ENCODE results near the gene TNNT3.

Gene TNNT3

GRCh38 chr11:1880746-1881441 lies 38.6 kb upstream of the TNNT3 start:
- Histone ChIP-seq H3K36me3 (peaks cover 0 to 13% (median 8%) of the 10 kb centered on the region in 3 donors), H3K27ac (peak overlapping the region; percentile 67 to 79), H3K4me3 (no peak overlapping the region), H3K9me3 (no peaks in the 10 kb centered on the region), H3K27me3 (peaks cover 0 to 2% of the 10 kb centered on the region in 2 donors), H3K4me1 (peaks cover 0 to 49% (median 29%) of the 10 kb centered on the region in 4 donors)
- TF ChIP-seq, protein P1, sequence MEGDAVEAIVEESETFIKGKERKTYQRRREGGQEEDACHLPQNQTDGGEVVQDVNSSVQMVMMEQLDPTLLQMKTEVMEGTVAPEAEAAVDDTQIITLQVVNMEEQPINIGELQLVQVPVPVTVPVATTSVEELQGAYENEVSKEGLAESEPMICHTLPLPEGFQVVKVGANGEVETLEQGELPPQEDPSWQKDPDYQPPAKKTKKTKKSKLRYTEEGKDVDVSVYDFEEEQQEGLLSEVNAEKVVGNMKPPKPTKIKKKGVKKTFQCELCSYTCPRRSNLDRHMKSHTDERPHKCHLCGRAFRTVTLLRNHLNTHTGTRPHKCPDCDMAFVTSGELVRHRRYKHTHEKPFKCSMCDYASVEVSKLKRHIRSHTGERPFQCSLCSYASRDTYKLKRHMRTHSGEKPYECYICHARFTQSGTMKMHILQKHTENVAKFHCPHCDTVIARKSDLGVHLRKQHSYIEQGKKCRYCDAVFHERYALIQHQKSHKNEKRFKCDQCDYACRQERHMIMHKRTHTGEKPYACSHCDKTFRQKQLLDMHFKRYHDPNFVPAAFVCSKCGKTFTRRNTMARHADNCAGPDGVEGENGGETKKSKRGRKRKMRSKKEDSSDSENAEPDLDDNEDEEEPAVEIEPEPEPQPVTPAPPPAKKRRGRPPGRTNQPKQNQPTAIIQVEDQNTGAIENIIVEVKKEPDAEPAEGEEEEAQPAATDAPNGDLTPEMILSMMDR (IDR thresholded peaks at IDR 0.05): no peak
- peak in 1 of 2 donors; percentile 61 for DNase-seq
- intact Hi-C loops (cut with DNase I; ENCODE audit: low total_unique reads): loop anchor here (10.0 kb wide), 1 partner anchor 274 kb away; no protein-coding TSS in a partner anchor

GRCh38 chr11:1881442-1882264 lies 37.9 kb upstream of the TNNT3 start:
- peaks cover 0 to 41% (median 23%) of the 10 kb centered on the region in 4 donors for H3K4me1 ChIP-seq
- H3K27me3 ChIP-seq: peaks cover 0 to 2% of the 10 kb centered on the region in 2 donors
- H3K27ac ChIP-seq: peak overlapping the region; percentile 67 to 79
- no peak overlapping the region for H3K4me3 ChIP-seq
- no peaks in the 10 kb centered on the region for H3K9me3 ChIP-seq
- TF ChIP-seq, protein P1 (IDR thresholded peaks at IDR 0.05): no peak
- H3K36me3 ChIP-seq: peaks cover 0 to 13% (median 8%) of the 10 kb centered on the region in 3 donors
- peak in 1 of 2 donors; percentile 65 for DNase-seq
- intact Hi-C loops (cut with DNase I; ENCODE audit: low total_unique reads): loop anchor here (10.0 kb wide), 1 partner anchor 273 kb away; no protein-coding TSS in a partner anchor

DNA sequence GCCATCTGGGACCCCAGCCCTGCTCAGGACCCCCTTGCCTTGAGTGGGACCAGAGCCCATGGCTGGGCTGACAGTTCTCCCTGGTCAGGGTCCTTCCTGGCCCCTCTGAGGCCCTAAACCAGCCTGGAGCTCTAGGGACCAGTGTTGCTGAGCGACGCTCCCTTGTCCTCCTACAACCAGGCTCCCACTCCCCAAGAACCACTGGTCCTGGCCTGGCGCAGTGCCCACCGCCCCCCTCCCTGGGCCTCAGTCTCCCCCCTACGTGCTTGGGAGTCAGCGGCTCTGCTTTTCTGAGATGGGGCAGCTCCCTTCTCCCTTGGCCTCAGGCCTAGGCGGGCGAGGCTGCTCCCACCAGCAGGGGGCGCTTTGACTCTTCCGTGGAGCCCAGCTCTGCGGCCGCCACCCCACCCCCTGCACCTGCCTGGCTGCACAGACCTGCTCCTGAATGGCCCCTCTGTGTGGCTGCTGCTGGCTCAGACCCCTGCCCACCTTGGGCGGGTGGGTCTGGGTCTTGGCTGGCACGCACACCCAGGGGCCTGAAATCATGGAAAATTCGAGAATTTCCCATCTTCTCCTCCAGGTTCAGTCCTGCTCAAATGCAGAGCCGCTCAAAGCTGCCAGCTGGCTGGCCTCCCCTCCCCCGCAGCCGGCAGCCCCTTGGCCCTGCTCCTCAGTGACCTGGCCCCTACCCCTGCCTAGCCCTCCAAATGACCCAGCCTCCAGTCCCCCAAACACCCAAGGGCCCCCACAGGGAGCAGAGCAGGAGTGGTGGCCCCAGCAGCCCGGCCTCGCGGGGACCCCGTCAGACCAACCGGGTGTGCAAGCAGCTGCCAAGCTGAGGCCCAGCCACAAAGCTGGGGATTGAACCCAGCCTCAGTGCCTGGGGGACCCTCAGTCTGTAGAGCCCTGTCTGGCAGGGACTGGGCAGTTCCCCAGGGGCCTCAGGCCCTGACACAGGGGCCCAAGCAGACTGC lies 37.0 kb upstream of the TNNT3 start:
- DNase-seq: peak; percentile 64 to 84
- H3K4me1 ChIP-seq: peaks cover 0 to 32% (median 16%) of the 10 kb centered on the region in 4 donors
- H3K4me3 ChIP-seq: no peak overlapping the region
- intact Hi-C loops (cut with DNase I; ENCODE audit: low total_unique reads): loop anchor here (10.0 kb wide), 1 partner anchor 272 kb away; no protein-coding TSS in a partner anchor
- TF ChIP-seq, protein P1 (IDR thresholded peaks at IDR 0.05): peak; percentile 74 to 80
- H3K9me3 ChIP-seq: no peaks in the 10 kb centered on the region
- H3K27ac ChIP-seq: peak overlapping the region; percentile 41 to 79
- H3K27me3 ChIP-seq: peaks cover 0 to 2% of the 10 kb centered on the region in 2 donors
- peaks cover 0 to 15% (median 8%) of the 10 kb centered on the region in 3 donors for H3K36me3 ChIP-seq

DNA sequence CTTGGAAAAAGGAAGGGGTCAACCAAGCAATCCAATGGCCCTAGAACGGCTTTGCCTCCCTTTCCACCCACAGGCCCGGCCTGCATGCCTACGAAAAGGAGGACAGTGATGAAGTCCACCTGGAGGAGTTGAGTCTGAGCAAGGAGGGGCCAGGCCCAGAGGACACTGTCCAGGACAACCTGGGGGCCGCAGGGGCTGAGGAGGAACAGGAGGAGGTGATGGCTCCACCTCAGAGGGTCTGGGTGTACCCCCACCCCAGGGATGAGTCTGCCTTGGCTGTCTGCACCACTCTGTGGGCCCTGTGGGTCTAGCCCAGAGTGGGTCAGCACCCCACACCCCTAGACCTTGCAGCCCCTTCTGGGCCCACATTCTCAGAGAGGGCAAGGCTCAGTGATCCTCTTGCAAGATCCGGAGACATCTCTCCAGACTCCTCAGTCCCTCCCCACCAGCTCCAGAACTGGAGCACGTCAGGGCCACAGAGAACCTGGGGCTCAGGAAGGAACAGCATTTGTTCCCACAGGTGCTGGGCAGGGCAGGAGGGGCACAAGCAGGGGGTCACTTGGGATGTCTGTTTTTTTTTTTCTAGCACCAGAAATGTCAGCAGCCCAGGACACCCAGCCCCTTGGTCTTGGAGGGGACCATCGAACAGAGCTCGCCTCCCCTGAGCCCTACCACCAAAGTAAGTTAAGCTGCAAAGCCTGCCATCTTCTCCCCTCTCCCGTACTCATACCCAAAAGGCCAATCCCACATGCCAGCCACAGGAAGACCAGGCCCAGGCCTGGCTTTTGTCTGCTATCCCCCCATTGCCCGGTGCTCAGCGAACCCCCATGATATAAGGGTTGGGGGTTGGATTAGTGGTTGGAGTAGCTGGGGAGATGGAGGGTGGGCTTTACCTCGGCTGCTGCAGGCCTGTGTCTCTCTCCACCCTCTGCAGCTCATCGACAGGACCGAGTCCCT lies 35.9 kb upstream of the TNNT3 start:
- TF ChIP-seq, protein P1 (IDR thresholded peaks at IDR 0.05): no peak
- Histone ChIP-seq H3K36me3 (peaks cover 0 to 23% (median 8%) of the 10 kb centered on the region in 3 donors), H3K4me3 (no peak overlapping the region), H3K4me1 (peaks cover 0 to 29% (median 14%) of the 10 kb centered on the region in 4 donors), H3K27me3 (peaks cover 0 to 2% of the 10 kb centered on the region in 2 donors), H3K9me3 (no peaks in the 10 kb centered on the region), H3K27ac (no peak overlapping the region)
- intact Hi-C loops (cut with DNase I; ENCODE audit: low total_unique reads): loop anchor here (10.0 kb wide), 1 partner anchor 271 kb away; no protein-coding TSS in a partner anchor
- peak in 1 of 2 donors; percentile 48 for DNase-seq

Measured in tibial artery (tissue), 4 donors.